T-helper 9 cell (primary cell): ENCODE measurements around the gene FOXP4.

Source experiments
- DNase-seq: peaks from one replicate; pipeline ENCODE4 v3.0.0-alpha.2; 2020

The FOXP4 gene

GRCh38 chr6:41586252-41587007, 40.2 kb downstream of the FOXP4 start:
- DNase-seq, result no peak

- no peak for DNase-seq
Measured at GRCh38 chr6:41587131-41587879, 41.1 kb downstream of the FOXP4 start.

- DNase-seq, result no peak
Measured at GRCh38 chr6:41588111-41588510, 41.9 kb downstream of the FOXP4 start.

GRCh38 chr6:41589223-41589622, 43.0 kb downstream of the FOXP4 start:
- no peak for DNase-seq

- DNase-seq, result no peak
Measured at GRCh38 chr6:41589636-41590622, 43.7 kb downstream of the FOXP4 start.

- DNase-seq, result no peak
Measured at GRCh38 chr6:41591122-41591521, 44.9 kb downstream of the FOXP4 start.

GRCh38 chr6:41591859-41592502, 45.8 kb downstream of the FOXP4 start:
- peak; percentile 76 for DNase-seq

GRCh38 chr6:41593406-41593805, 47.2 kb downstream of the FOXP4 start:
- DNase-seq, result no peak

GRCh38 chr6:41593839-41594238, 47.7 kb downstream of the FOXP4 start:
- no peak for DNase-seq

GRCh38 chr6:41594326-41594725, 48.1 kb downstream of the FOXP4 start:
- no peak for DNase-seq

GRCh38 chr6:41594766-41595165, 48.6 kb downstream of the FOXP4 start:
- DNase-seq, result no peak

GRCh38 chr6:41595166-41595565, 49.0 kb downstream of the FOXP4 start:
- DNase-seq, result no peak

- no peak for DNase-seq
Measured at GRCh38 chr6:41596096-41596685, 50.0 kb downstream of the FOXP4 start.

- no peak for DNase-seq
Measured at GRCh38 chr6:41596807-41597206, 50.6 kb downstream of the FOXP4 start.

GRCh38 chr6:41597246-41598000, 51.2 kb downstream of the FOXP4 start:
- no peak for DNase-seq

- DNase-seq, result no peak
Measured at GRCh38 chr6:41598670-41599014, 52.5 kb downstream of the FOXP4 start.

- DNase-seq, result no peak
Measured at GRCh38 chr6:41599015-41599851, 53.1 kb downstream of the FOXP4 start.

GRCh38 chr6:41599852-41600445, 53.8 kb downstream of the FOXP4 start:
- DNase-seq, result no peak

GRCh38 chr6:41600499-41601247, 54.5 kb downstream of the FOXP4 start:
- no peak for DNase-seq

- no peak for DNase-seq
Measured at GRCh38 chr6:41601248-41601549, 55.0 kb downstream of the FOXP4 start.
